Esophagus muscularis mucosa (tissue), 3 donors: ENCODE data around the gene GASK1A.

ENCODE experiments used
- CTCF ChIP-seq, 3 experiments: fragments of 200-600 bp in 2 of 3; fragments of 450-650 bp in 1 of 3; sonication (generic) in 2 of 3; IDR thresholded peaks; one replicate each; pipeline ENCODE4 v1.5.1; 2017 to 2019; ENCODE audit warnings: antibody characterized with exemption in 3 of 3, mild to moderate bottlenecking in 2 of 3, moderate library complexity in 1 of 3
- POLR2A ChIP-seq: fragments of 450-650 bp; IDR thresholded peaks from one replicate; pipeline ENCODE4 v1.6.1; 2017; ENCODE audit warnings: antibody characterized with exemption, moderate library complexity, mild to moderate bottlenecking, low read depth
- POLR2AphosphoS5 ChIP-seq, 2 donors: sonication (generic); formaldehyde crosslinking; IDR thresholded peaks; one replicate each; pipeline ENCODE4 v1.6.1; 2017; ENCODE audit warnings: antibody characterized with exemption in 2 of 2

DNA sequence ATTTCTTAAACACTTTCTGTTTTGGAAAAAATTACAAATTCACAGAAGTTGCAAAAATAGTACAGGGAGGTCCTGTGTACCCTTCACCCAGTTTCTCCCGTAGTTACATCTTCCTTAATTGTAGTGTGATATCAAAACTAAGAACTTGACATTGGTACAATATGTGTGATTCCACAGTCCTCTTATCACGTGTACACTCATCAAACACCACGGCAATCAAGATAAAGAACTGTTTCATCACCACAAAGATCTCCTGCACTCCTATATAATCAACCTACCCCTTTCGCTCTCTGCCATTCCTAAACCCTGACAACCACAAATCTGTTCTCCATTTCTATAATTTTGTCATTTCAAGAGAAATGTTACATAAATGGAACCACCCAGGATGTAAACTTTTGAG, 95.4 kb downstream of the GASK1A start:
- TF ChIP-seq CTCF (IDR thresholded peaks at IDR 0.05) = no peak
- TF ChIP-seq POLR2AphosphoS5 (IDR thresholded peaks at IDR 0.05) = no peak
- no peak for TF ChIP-seq POLR2A
